Smooth muscle cell (in vitro differentiated cells): ENCODE data around the gene CHN1. TPM values are rescaled to one million over a fixed set of nuclear protein-coding genes. Genes with fewer than 3 reads are reported as not detected.

ENCODE experiments used
- DNase-seq: peaks from one replicate; lab custom pipeline; 2025; ENCODE audit not compliant: unreplicated experiment; lab: John Stamatoyannopoulos, UW
- H2AFZ ChIP-seq: fragments of 200-600 bp; sonication (generic); 2 replicates; pipeline ENCODE4 v1.6.0; 2016; ENCODE audit warnings: antibody characterized with exemption, low read depth, mild to moderate bottlenecking
- H3F3A ChIP-seq: fragments of 200-600 bp; sonication (generic); 2 replicates; pipeline ENCODE4 v1.6.0; 2017; ENCODE audit warnings: antibody characterized with exemption, low read depth
- H3K27ac ChIP-seq: fragments of 200-600 bp; sonication (generic); 2 replicates; pipeline ENCODE4 v1.5.1; 2016; ENCODE audit warnings: low read depth, mild to moderate bottlenecking
- H3K27me3 ChIP-seq: fragments of 200-600 bp; sonication (generic); 2 replicates; pipeline ENCODE4 v1.6.1; 2016; ENCODE audit warnings: low read depth, mild to moderate bottlenecking
- H3K36me3 ChIP-seq: fragments of 200-600 bp; sonication (generic); 2 replicates; pipeline ENCODE4 v1.5.1; 2016; ENCODE audit warnings: low read depth
- H3K4me1 ChIP-seq: fragments of 200-600 bp; sonication (generic); 2 replicates; pipeline ENCODE4 v1.5.1; 2016; ENCODE audit warnings: low read depth
- H3K4me2 ChIP-seq: fragments of 200-600 bp; sonication (generic); 2 replicates; pipeline ENCODE4 v1.6.0; 2016; ENCODE audit warnings: mild to moderate bottlenecking
- H3K4me3 ChIP-seq: fragments of 200-600 bp; sonication (generic); 2 replicates; pipeline ENCODE4 v1.5.1; 2016; ENCODE audit warnings: mild to moderate bottlenecking
- H3K79me2 ChIP-seq: fragments of 200-600 bp; sonication (generic); 2 replicates; pipeline ENCODE4 v1.6.0; 2016; ENCODE audit warnings: low read depth, mild to moderate bottlenecking
- H3K9ac ChIP-seq: fragments of 200-600 bp; sonication (generic); 2 replicates; pipeline ENCODE4 v1.6.0; 2016; ENCODE audit warnings: low read depth
- H3K9me3 ChIP-seq: fragments of 200-600 bp; sonication (generic); replicated peaks from 2 replicates; pipeline ENCODE4 v1.5.1; 2016; ENCODE audit warnings: low read depth
- H4K20me1 ChIP-seq: fragments of 200-600 bp; sonication (generic); 2 replicates; pipeline ENCODE4 v1.6.0; 2016; ENCODE audit warnings: low read depth
- WGBS: methylation state at CpG from one replicate; pipeline ENCODE4 v1.1.7; 2016; ENCODE audit warnings: low lambda C conversion rate; 5-methylcytosine and 5-hydroxymethylcytosine counted together
- polyA plus RNA-seq: library from polyadenylated mRNA; unstranded; fragments of >200 nt; fragmentation: Nextera tagmentation; extraction: Ambion mirVana; gene quantifications from 2 replicates; pipeline ENCODE4 v1.2.1, GENCODE V29; 2016
- total RNA-seq: library from RNA; depleted of rRNA; stranded (reverse); fragments of >200 nt; gene quantifications from 2 replicates; pipeline ENCODE4 v1.2.3, GENCODE V29; 2014
- TF ChIP-seq, protein P1 (sequence below): fragments of 200-600 bp; sonication (generic); IDR thresholded peaks from 2 replicates; pipeline ENCODE4 v1.5.1; 2017; ENCODE audit warnings: borderline replicate concordance, mild to moderate bottlenecking, antibody characterized with exemption; ENCODE audit not compliant: insufficient read depth, poor library complexity, severe bottlenecking

The CHN1 gene
- total and polyA plus RNA-seq, 2 experiments from 2014 or later, result 33.5 to 44.8 TPM

DNA sequence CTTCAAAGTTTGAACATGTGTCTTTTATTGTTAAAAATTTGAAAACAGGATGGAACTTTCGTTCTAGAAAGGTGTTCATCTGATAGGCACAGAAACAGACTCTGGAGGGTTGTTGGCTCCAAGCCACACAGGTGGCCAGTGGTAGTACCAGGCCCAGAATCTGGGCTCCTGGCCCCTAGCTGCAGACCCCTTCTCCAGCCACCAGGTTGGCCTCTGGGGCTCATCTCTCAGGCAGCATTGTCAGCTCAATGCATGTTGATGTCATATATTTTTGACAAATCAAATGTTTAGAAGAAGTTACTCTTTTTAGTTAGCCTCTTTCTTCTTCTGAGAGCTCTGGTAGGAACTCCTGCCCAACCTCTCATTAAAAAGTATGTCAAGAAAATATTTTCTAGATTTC, 206.4 kb downstream of the CHN1 start:
- Histone ChIP-seq H3K4me3 (no peak overlapping the region), H3K79me2 (no peaks in the 10 kb centered on the region), H3K9ac (no peak overlapping the region), H3K4me2 (no peak overlapping the region), H3K27ac (peak overlapping the region; percentile 43), H3K27me3 (no peaks in the 10 kb centered on the region), H3K4me1 (peaks cover 32% of the 10 kb centered on the region), H2AFZ (no peak overlapping the region), H4K20me1 (no peaks in the 10 kb centered on the region), H3K9me3 (no peaks in the 10 kb centered on the region), H3K36me3 (no peaks in the 10 kb centered on the region), H3F3A (peaks cover 26% of the 10 kb centered on the region)
- 93% methylated on average over 1 of the region's 1 CpG for WGBS
- TF ChIP-seq, protein P1, sequence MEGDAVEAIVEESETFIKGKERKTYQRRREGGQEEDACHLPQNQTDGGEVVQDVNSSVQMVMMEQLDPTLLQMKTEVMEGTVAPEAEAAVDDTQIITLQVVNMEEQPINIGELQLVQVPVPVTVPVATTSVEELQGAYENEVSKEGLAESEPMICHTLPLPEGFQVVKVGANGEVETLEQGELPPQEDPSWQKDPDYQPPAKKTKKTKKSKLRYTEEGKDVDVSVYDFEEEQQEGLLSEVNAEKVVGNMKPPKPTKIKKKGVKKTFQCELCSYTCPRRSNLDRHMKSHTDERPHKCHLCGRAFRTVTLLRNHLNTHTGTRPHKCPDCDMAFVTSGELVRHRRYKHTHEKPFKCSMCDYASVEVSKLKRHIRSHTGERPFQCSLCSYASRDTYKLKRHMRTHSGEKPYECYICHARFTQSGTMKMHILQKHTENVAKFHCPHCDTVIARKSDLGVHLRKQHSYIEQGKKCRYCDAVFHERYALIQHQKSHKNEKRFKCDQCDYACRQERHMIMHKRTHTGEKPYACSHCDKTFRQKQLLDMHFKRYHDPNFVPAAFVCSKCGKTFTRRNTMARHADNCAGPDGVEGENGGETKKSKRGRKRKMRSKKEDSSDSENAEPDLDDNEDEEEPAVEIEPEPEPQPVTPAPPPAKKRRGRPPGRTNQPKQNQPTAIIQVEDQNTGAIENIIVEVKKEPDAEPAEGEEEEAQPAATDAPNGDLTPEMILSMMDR, result no peak
- DNase-seq, result no peak

DNA sequence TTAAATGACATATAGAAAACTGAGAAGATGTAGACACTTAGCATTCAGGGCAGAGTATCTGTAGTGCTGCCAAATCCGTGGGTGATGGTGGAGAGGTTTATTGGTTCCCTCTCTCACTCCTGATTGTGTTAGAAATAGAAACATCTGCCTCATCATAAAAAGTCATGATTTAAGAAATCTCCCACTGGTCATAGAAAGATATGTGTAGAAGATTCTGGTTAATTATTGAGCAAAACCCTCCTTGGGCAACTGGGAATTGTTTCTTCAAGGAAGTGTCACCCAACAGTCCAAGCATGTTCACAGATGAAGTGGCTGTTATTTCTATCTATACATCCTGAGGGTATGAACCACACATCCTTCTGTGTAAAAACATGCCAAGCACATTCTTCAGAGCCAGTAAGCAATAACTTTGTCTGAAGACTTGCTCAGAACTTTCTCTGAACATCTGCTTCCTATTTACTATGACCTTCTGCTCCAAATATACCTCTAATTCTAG, 207.4 kb downstream of the CHN1 start:
- H3K4me2 ChIP-seq, result peak overlapping the region; percentile 9
- peaks cover 32% of the 10 kb centered on the region for H3K4me1 ChIP-seq
- no peaks in the 10 kb centered on the region for H4K20me1 ChIP-seq
- no peak overlapping the region for H3K4me3 ChIP-seq
- no peak for DNase-seq
- no peaks in the 10 kb centered on the region for H3K27me3 ChIP-seq
- H3K9me3 ChIP-seq, result no peaks in the 10 kb centered on the region
- no peak overlapping the region for H2AFZ ChIP-seq
- H3F3A ChIP-seq, result peaks cover 26% of the 10 kb centered on the region
- no peak overlapping the region for H3K9ac ChIP-seq
- H3K27ac ChIP-seq, result peak overlapping the region; percentile 43
- 52% methylated on average over 1 of the region's 1 CpG for WGBS
- no peaks in the 10 kb centered on the region for H3K36me3 ChIP-seq
- TF ChIP-seq, protein P1, result no peak
- no peaks in the 10 kb centered on the region for H3K79me2 ChIP-seq

DNA sequence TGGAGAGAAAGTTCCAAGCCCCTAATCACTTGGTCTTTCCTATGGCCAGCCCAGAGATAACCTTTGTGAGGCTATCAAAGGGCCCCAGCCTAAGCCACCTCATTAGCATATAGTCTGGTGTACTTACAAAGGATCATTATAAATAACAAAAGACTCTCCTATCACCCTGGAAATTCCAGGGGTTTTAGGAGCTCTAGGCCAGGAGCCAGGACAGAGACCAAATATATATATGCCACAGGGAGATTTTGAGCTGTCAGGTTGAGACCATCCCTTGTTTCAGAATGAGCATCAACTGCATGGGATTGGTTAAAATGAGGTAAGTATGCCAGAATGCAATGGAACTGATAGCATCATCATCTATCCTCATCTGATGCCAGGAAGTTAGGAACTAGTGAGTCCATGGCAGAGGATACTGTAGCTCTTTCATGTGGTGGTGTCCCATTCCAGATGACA, 208.8 kb downstream of the CHN1 start:
- peak overlapping the region; percentile 43 for H3K27ac ChIP-seq
- H3K27me3 ChIP-seq, result no peaks in the 10 kb centered on the region
- no peaks in the 10 kb centered on the region for H4K20me1 ChIP-seq
- no peaks in the 10 kb centered on the region for H3K9me3 ChIP-seq
- H3K36me3 ChIP-seq, result no peaks in the 10 kb centered on the region
- H3F3A ChIP-seq, result peaks cover 21% of the 10 kb centered on the region
- DNase-seq, result no peak
- no peak overlapping the region for H3K9ac ChIP-seq
- peaks cover 32% of the 10 kb centered on the region for H3K4me1 ChIP-seq
- TF ChIP-seq, protein P1, result no peak
- no peak overlapping the region for H2AFZ ChIP-seq
- peak overlapping the region; percentile 29 for H3K4me2 ChIP-seq
- H3K4me3 ChIP-seq, result no peak overlapping the region
- H3K79me2 ChIP-seq, result no peaks in the 10 kb centered on the region

DNA sequence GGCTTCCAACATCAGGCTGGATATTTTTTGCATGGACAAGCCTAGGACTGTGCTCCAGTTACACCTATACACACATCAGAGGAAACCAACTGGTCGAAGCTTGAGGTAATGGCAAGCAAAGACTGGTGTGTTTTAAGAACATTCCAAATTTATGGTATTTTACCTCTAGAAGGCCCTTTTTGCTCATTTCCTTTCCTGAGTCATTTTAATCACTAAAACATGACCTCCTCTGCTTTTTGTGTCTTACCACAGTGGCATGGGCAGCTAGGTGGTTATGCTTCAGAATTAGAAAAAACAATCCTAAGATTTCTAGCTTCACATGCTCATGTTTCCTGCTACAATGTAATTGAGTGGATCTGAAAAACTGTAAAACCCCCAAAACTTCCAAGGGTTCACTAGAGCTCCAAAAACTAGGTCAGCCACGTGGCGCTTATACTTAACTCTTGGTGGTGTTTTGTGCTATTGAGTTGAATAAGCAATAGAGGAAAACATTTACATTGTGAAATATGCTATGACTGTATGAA, 210.3 kb downstream of the CHN1 start:
- no peak overlapping the region for H3K9ac ChIP-seq
- no peak overlapping the region for H2AFZ ChIP-seq
- peak overlapping the region; percentile 43 for H3K27ac ChIP-seq
- no peaks in the 10 kb centered on the region for H3K36me3 ChIP-seq
- WGBS, result 90% methylated on average over 3 of the region's 3 CpGs
- no peaks in the 10 kb centered on the region for H4K20me1 ChIP-seq
- H3K79me2 ChIP-seq, result no peaks in the 10 kb centered on the region
- H3F3A ChIP-seq, result peaks cover 12% of the 10 kb centered on the region
- no peak for DNase-seq
- H3K4me2 ChIP-seq, result no peak overlapping the region
- no peaks in the 10 kb centered on the region for H3K27me3 ChIP-seq
- H3K4me3 ChIP-seq, result no peak overlapping the region
- H3K4me1 ChIP-seq, result peaks cover 28% of the 10 kb centered on the region
- H3K9me3 ChIP-seq, result no peaks in the 10 kb centered on the region
- TF ChIP-seq, protein P1, result no peak
